Stomach (tissue), 9 donors: ENCODE measurements around the gene ADISSP. TPM values are rescaled to one million over a fixed set of nuclear protein-coding genes. Genes with fewer than 3 reads are reported as not detected.

ENCODE experiments used
- DNase-seq, 2 donors: peaks; one replicate each; pipeline versions ENCODE4 v3.0.0 to v3.0.0-alpha.2; 2013 to 2019
- H3K27ac ChIP-seq, 5 donors: fragments of 200-600 bp in 4 of 5; sonication (generic) in 4 of 5; one replicate each; pipeline ENCODE4 v1.5.1; 2013 to 2019; ENCODE audit warnings: mild to moderate bottlenecking in 1 of 5, moderate library complexity in 1 of 5
- H3K27me3 ChIP-seq, 3 donors: fragments of 200-600 bp; sonication (generic); one replicate each; pipeline ENCODE4 v1.5.1; 2017 to 2019; ENCODE audit warnings: mixed run types in 1 of 3
- H3K36me3 ChIP-seq, 4 donors: fragments of 200-600 bp; sonication (generic); 1 replicate in 3 of 4; 2 replicates in 1 of 4; pipeline ENCODE4 v1.5.1; 2016 to 2019
- H3K4me1 ChIP-seq, 4 donors: fragments of 200-600 bp; sonication (generic); one replicate each; pipeline ENCODE4 v1.5.1; 2016 to 2019
- H3K4me3 ChIP-seq, 4 donors: fragments of 200-600 bp; sonication (generic) in 3 of 4; one replicate each; pipeline ENCODE4 v1.5.1; 2016 to 2019; ENCODE audit warnings: mild to moderate bottlenecking in 1 of 4
- H3K9me3 ChIP-seq, 4 donors: fragments of 200-600 bp; sonication (generic); one replicate each; pipeline ENCODE4 v1.5.1; 2016 to 2019
- EP300 ChIP-seq: sonication (generic); formaldehyde crosslinking; IDR thresholded peaks from one replicate; pipeline ENCODE4 v1.6.1; 2017; ENCODE audit warnings: antibody characterized with exemption
- POLR2A ChIP-seq, 4 donors: fragments of 450-650 bp; IDR thresholded peaks; one replicate each; pipeline ENCODE4 v1.6.1; 2016; ENCODE audit warnings: antibody characterized with exemption in 4 of 4, control low read depth in 2 of 4, mild to moderate bottlenecking in 1 of 4, moderate library complexity in 1 of 4
- POLR2AphosphoS5 ChIP-seq, 3 donors: sonication (generic); formaldehyde crosslinking; IDR thresholded peaks; one replicate each; pipeline ENCODE4 v1.6.1; 2016; ENCODE audit warnings: antibody characterized with exemption in 3 of 3
- whole genome bisulfite sequencing, 5 donors: extraction: QIAGEN DNeasy Blood & Tissue Kit in 3 of 5; methylation state at CpG; one replicate each; pipeline versions ENCODE4 v1.1.5 to v1.1.7; 2013 to 2018; 5-methylcytosine and 5-hydroxymethylcytosine counted together
- intact Hi-C: fragments of 100-400 bp; cut with DNase I; formaldehyde crosslinking; loops from one replicate; pipeline ENCODE4 v1.15.1; 2023; ENCODE audit warnings: low total_unique reads
- polyA plus RNA-seq, 3 donors: library from polyadenylated mRNA; stranded (reverse); fragments of 200-250 nt; gene quantifications; one replicate each; pipeline ENCODE4 v1.2.3, GENCODE V29; 2013
- total RNA-seq, 5 donors: library from RNA; depleted of rRNA; stranded (reverse); fragments of >200 nt; gene quantifications; one replicate each; pipeline versions ENCODE4 v1.1.0 to v1.2.3, GENCODE V29; 2014 to 2016
- TF ChIP-seq, protein P1 (sequence below), 7 experiments: fragments of 450-650 bp in 4 of 7; fragments of 200-600 bp in 3 of 7; sonication (generic) in 3 of 7; IDR thresholded peaks; one replicate each; pipeline ENCODE4 v1.5.1; 2016 to 2019; ENCODE audit warnings: antibody characterized with exemption in 7 of 7, control low read depth in 2 of 7, mild to moderate bottlenecking in 1 of 7
- donor health status: healthy with polysubstance abuse.
- donor health status: Bipolar disorder and iron deficiency.
- donor health status: healthy.

The ADISSP gene
- total and polyA plus RNA-seq, 8 donors, result 5.9 to 136 (median 27.4) TPM

DNA sequence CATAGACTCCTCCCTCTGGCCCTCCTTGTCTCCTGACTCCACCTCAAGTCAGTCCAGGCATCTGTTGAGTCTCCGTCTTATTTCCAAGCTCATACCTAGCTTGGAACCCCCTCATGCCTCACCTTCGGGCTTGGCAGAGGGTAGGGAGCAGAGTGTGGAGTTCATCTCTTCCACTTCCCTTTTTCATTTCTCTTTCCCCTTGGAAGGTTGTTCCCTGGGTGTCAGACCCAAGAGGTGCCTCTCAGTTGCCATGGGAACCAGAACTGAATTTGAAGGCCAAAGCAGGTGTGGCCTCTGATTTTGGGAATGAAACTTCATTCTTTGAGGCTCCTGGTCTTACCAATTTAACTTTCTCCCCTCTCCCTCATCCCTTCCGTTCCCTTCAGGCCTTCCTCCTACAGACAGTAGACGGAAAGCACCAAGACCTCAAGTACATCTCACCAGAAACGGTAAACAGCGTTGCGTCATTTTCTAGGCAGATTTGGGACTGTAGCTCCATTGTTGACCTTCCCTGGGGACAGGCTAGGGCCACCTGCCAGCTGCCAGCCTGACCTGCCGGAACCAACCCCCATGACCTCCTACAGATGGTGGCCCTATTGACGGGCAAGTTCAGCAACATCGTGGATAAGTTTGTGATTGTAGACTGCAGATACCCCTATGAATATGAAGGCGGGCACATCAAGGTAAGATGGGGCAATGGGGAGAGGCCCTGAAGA, 35.1 kb upstream of the ADISSP start:
- H3K4me3 ChIP-seq, result no peak overlapping the region
- peak overlapping the region in 3 of 5 donors; percentile 14 to 98 (median 15) for H3K27ac ChIP-seq
- H3K36me3 ChIP-seq, result peaks cover 53 to 75% (median 70%) of the 10 kb centered on the region in 4 donors
- 86 to 93% (median 87%) methylated on average over 11 of the region's 11 CpGs for WGBS, 5 donors
- no peaks in the 10 kb centered on the region for H3K27me3 ChIP-seq
- DNase-seq, result no peak
- TF ChIP-seq, protein P1, sequence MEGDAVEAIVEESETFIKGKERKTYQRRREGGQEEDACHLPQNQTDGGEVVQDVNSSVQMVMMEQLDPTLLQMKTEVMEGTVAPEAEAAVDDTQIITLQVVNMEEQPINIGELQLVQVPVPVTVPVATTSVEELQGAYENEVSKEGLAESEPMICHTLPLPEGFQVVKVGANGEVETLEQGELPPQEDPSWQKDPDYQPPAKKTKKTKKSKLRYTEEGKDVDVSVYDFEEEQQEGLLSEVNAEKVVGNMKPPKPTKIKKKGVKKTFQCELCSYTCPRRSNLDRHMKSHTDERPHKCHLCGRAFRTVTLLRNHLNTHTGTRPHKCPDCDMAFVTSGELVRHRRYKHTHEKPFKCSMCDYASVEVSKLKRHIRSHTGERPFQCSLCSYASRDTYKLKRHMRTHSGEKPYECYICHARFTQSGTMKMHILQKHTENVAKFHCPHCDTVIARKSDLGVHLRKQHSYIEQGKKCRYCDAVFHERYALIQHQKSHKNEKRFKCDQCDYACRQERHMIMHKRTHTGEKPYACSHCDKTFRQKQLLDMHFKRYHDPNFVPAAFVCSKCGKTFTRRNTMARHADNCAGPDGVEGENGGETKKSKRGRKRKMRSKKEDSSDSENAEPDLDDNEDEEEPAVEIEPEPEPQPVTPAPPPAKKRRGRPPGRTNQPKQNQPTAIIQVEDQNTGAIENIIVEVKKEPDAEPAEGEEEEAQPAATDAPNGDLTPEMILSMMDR (IDR thresholded peaks at IDR 0.05), result no peak
- TF ChIP-seq POLR2A (IDR thresholded peaks at IDR 0.05) (no peak), EP300 (no peak), POLR2AphosphoS5 (IDR thresholded peaks at IDR 0.05) (no peak)
- intact Hi-C loops, result no loop called here
- H3K9me3 ChIP-seq, result no peaks in the 10 kb centered on the region
- H3K4me1 ChIP-seq, result peaks cover 45 to 81% (median 62%) of the 10 kb centered on the region in 4 donors

DNA sequence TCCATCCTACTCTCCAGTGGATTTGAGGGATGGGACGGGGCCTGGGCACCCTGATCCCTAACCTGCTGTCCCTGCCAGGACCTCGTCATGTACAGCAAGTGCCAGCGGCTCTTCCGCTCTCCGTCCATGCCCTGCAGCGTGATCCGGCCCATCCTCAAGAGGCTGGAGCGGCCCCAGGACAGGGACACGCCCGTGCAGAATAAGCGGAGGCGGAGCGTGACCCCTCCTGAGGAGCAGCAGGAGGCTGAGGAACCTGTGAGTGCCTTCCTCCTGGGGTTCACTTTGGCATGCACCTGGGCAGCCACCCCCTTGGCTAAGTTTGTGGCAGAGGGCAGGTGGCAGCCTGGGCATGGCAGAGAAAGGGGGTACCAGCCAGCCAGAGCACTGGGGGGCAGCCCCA, 34.3 kb upstream of the ADISSP start:
- H3K4me3 ChIP-seq, result no peak overlapping the region
- H3K9me3 ChIP-seq, result no peaks in the 10 kb centered on the region
- peaks cover 53 to 75% (median 72%) of the 10 kb centered on the region in 4 donors for H3K36me3 ChIP-seq
- peaks cover 45 to 81% (median 62%) of the 10 kb centered on the region in 4 donors for H3K4me1 ChIP-seq
- intact Hi-C loops, result no loop called here
- DNase-seq, result no peak
- H3K27ac ChIP-seq, result peak overlapping the region in 3 of 5 donors; percentile 15 to 98 (median 26)
- TF ChIP-seq POLR2A (IDR thresholded peaks at IDR 0.05) (no peak), EP300 (no peak), POLR2AphosphoS5 (IDR thresholded peaks at IDR 0.05) (no peak)
- TF ChIP-seq, protein P1 (IDR thresholded peaks at IDR 0.05), result no peak
- no peaks in the 10 kb centered on the region for H3K27me3 ChIP-seq
- WGBS, 5 donors, result 92 to 96% (median 94%) methylated on average over 13 of the region's 13 CpGs; no CpG with 5 or more reads in 1 of the 5 donors

- Histone ChIP-seq H3K27ac (peak overlapping the region in 3 of 5 donors; percentile 15 to 98 (median 26)), H3K4me1 (peaks cover 45 to 81% (median 62%) of the 10 kb centered on the region in 4 donors), H3K4me3 (no peak overlapping the region), H3K36me3 (peaks cover 53 to 75% (median 72%) of the 10 kb centered on the region in 4 donors), H3K9me3 (no peaks in the 10 kb centered on the region), H3K27me3 (no peaks in the 10 kb centered on the region)
- intact Hi-C loops, result no loop called here
- TF ChIP-seq POLR2AphosphoS5 (IDR thresholded peaks at IDR 0.05), result no peak
- no peak for TF ChIP-seq EP300
- no peak for TF ChIP-seq POLR2A (IDR thresholded peaks at IDR 0.05)
- TF ChIP-seq, protein P1 (IDR thresholded peaks at IDR 0.05), result no peak
- WGBS, 5 donors, result 89 to 98% (median 94%) methylated on average over 2 to 4 of the region's 4 CpGs
- no peak for DNase-seq
Measured at GRCh38 chr20:3801299-3801698, 33.7 kb upstream of the ADISSP start.

GRCh38 chr20:3800878-3801260, 33.3 kb upstream of the ADISSP start:
- no peak for TF ChIP-seq EP300
- TF ChIP-seq, protein P1 (IDR thresholded peaks at IDR 0.05), result no peak
- TF ChIP-seq POLR2A (IDR thresholded peaks at IDR 0.05), result no peak
- TF ChIP-seq POLR2AphosphoS5 (IDR thresholded peaks at IDR 0.05), result no peak
- Histone ChIP-seq H3K4me3 (no peak overlapping the region), H3K27ac (peak overlapping the region in 2 of 5 donors; percentile 98 to 99), H3K9me3 (no peaks in the 10 kb centered on the region), H3K36me3 (peaks cover 53 to 74% (median 69%) of the 10 kb centered on the region in 4 donors), H3K27me3 (no peaks in the 10 kb centered on the region), H3K4me1 (peaks cover 41 to 78% (median 58%) of the 10 kb centered on the region in 4 donors)
- intact Hi-C loops, result no loop called here
- DNase-seq, result peak in 1 of 2 donors; percentile 2
- WGBS, 5 donors, result 91 to 98% (median 96%) methylated on average over 6 to 8 of the region's 8 CpGs
